ENCODE results near the gene IBA57. TPM values are rescaled to one million over a fixed set of nuclear protein-coding genes. Genes with fewer than 3 reads are reported as not detected.

IBA57 gene

Small RNA genes within 50 kb of the gene (small RNA-seq; reads per million reads assigned to genes)
- gene AL359510.1, result not detected

All from skeletal muscle satellite cell (primary cell).